Measurements from ENCODE around the gene IL17RC.

DNA sequence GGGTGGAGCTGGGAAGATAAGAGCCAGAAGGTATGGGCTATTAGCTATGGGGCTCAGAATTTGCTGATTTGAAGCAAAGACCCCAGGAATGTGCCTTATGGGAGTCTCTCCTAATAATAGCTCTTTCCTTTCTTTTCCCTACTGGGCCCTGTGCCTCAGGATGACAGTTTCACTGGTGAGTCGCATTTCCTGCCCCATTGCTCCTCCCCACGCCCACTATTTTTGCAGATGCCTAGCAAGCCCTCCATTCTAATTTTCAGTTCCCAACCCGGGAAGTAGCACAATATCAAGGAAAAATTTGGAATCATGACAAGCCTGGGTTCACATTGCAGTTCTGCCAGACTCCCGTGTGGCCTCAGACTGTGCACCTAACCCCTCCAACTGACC is 13.7 kb upstream of the IL17RC start:
- TF ChIP-seq, protein P1, sequence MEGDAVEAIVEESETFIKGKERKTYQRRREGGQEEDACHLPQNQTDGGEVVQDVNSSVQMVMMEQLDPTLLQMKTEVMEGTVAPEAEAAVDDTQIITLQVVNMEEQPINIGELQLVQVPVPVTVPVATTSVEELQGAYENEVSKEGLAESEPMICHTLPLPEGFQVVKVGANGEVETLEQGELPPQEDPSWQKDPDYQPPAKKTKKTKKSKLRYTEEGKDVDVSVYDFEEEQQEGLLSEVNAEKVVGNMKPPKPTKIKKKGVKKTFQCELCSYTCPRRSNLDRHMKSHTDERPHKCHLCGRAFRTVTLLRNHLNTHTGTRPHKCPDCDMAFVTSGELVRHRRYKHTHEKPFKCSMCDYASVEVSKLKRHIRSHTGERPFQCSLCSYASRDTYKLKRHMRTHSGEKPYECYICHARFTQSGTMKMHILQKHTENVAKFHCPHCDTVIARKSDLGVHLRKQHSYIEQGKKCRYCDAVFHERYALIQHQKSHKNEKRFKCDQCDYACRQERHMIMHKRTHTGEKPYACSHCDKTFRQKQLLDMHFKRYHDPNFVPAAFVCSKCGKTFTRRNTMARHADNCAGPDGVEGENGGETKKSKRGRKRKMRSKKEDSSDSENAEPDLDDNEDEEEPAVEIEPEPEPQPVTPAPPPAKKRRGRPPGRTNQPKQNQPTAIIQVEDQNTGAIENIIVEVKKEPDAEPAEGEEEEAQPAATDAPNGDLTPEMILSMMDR (IDR thresholded peaks at IDR 0.05): no peak
- no peak for TF ChIP-seq POLR2A (IDR thresholded peaks at IDR 0.05)
